ENCODE results near the gene RAB39A. TPM values are rescaled to one million over a fixed set of nuclear protein-coding genes. Genes with fewer than 3 reads are reported as not detected.

Gene RAB39A
- total and polyA plus RNA-seq, 10 of the 15 experiments (the other 5 are each of a cell fraction or from before 2014, with no cell fraction given) = 0.10 to 9.2 (median 4.9) TPM

DNA sequence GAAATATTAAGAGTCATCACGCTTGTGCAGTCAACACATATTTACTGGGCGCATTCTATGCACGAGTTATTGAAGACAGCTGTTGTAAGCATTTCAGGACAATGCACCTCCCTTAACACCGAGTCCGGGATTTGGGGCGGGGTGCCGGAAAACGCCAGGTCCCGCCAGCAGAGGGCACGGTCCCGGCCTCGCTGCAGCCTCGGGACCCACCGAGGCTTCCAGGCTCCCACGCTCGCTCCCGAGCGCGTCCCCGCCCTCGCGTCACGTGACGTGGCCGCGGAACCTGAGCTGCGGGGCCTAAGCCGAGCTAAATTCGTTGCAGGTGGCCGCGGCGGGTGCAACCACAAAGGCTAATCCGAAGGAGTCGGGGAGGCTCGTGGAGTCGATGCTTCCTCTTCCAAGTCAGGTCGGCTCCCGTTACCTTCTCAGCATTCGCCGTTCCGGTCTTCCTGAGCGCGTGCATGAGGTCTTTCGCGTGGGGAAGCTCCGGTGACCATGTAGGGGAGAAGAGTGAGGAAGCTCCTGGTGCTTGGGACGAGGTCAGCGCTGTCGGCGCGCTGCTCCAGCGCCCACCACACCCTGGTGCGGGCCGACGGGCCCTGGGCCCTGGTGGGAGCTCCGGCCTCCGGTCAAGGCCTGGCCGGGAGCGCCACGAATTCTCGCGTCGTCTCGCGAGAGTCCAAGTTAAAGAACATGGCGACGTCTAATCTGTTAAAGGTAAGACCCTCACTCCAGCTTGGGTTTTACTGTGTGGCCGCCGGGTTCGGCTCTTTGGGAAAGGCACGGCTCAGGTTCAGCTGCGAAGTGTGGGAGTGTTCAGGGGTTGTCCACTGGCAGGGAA is 80.6 kb downstream of the RAB39A start, which contains the start of gene CUL5 (continued):
- TF ChIP-seq TARDBP (IDR thresholded peaks at IDR 0.05; ENCODE audit: borderline replicate concordance) (0 out of 2 replicates have a peak, but pooled peaks have one; percentile 71), TCF7 (IDR thresholded peaks at IDR 0.05; ENCODE audit: borderline replicate concordance) (no peak), SIX5 (IDR thresholded peaks at IDR 0.05; ENCODE audit: low read depth, low read length, severe bottlenecking) (no peak), CBX3 (IDR thresholded peaks at IDR 0.05; ENCODE audit: borderline replicate concordance, low read depth) (no peak), POLR2AphosphoS2 (IDR thresholded peaks at IDR 0.05; ENCODE audit: low read depth, low read length) (no peak; the same call in 1 of the 2 replicates)
- TF ChIP-seq, protein P1, sequence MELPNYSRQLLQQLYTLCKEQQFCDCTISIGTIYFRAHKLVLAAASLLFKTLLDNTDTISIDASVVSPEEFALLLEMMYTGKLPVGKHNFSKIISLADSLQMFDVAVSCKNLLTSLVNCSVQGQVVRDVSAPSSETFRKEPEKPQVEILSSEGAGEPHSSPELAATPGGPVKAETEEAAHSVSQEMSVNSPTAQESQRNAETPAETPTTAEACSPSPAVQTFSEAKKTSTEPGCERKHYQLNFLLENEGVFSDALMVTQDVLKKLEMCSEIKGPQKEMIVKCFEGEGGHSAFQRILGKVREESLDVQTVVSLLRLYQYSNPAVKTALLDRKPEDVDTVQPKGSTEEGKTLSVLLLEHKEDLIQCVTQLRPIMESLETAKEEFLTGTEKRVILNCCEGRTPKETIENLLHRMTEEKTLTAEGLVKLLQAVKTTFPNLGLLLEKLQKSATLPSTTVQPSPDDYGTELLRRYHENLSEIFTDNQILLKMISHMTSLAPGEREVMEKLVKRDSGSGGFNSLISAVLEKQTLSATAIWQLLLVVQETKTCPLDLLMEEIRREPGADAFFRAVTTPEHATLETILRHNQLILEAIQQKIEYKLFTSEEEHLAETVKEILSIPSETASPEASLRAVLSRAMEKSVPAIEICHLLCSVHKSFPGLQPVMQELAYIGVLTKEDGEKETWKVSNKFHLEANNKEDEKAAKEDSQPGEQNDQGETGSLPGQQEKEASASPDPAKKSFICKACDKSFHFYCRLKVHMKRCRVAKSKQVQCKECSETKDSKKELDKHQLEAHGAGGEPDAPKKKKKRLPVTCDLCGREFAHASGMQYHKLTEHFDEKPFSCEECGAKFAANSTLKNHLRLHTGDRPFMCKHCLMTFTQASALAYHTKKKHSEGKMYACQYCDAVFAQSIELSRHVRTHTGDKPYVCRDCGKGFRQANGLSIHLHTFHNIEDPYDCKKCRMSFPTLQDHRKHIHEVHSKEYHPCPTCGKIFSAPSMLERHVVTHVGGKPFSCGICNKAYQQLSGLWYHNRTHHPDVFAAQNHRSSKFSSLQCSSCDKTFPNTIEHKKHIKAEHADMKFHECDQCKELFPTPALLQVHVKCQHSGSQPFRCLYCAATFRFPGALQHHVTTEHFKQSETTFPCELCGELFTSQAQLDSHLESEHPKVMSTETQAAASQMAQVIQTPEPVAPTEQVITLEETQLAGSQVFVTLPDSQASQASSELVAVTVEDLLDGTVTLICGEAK (IDR thresholded peaks at IDR 0.05; ENCODE audit: borderline replicate concordance) = no peak
- TF ChIP-seq, protein P2, sequence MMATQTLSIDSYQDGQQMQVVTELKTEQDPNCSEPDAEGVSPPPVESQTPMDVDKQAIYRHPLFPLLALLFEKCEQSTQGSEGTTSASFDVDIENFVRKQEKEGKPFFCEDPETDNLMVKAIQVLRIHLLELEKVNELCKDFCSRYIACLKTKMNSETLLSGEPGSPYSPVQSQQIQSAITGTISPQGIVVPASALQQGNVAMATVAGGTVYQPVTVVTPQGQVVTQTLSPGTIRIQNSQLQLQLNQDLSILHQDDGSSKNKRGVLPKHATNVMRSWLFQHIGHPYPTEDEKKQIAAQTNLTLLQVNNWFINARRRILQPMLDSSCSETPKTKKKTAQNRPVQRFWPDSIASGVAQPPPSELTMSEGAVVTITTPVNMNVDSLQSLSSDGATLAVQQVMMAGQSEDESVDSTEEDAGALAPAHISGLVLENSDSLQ (IDR thresholded peaks at IDR 0.05) = no peak
